SU-DHL-6 (cell line): ENCODE results near the gene COG5.

Source experiments
- H2AFZ ChIP-seq: fragments of 200-600 bp; sonication (generic); 2 replicates; pipeline ENCODE4 v1.6.1; 2014; ENCODE audit warnings: low read depth, mild to moderate bottlenecking, moderate library complexity, mixed read lengths, antibody characterized with exemption, low read length; ENCODE audit not compliant: severe bottlenecking
- H3F3A ChIP-seq: fragments of 200-600 bp; shearing (Covaris generic); 2 replicates; pipeline ENCODE4 v1.6.0; 2016; ENCODE audit warnings: antibody characterized with exemption, mild to moderate bottlenecking; ENCODE audit not compliant: insufficient read depth
- H3K27ac ChIP-seq: fragments of 200-600 bp; sonication (generic); 2 replicates; pipeline ENCODE4 v1.5.1; 2016; ENCODE audit warnings: low read depth, mild to moderate bottlenecking, low read length, moderate library complexity, mixed read lengths
- H3K27me3 ChIP-seq: fragments of 200-600 bp; sonication (generic), shearing (Covaris generic); 2 replicates; pipeline ENCODE4 v1.6.0; 2014; ENCODE audit warnings: mild to moderate bottlenecking, low read length
- H3K36me3 ChIP-seq: fragments of 200-600 bp; sonication (generic); 2 replicates; pipeline ENCODE4 v1.6.1; 2014; ENCODE audit warnings: mild to moderate bottlenecking, low read length, mixed read lengths
- H3K4me2 ChIP-seq: fragments of 300-600, 200-600 bp; shearing (Covaris generic), sonication (generic); 2 replicates; pipeline ENCODE4 v1.6.0; 2014; ENCODE audit warnings: low read length, low read depth, mild to moderate bottlenecking; ENCODE audit not compliant: poor library complexity, severe bottlenecking
- H3K4me3 ChIP-seq: fragments of 200-600 bp; sonication (generic); 2 replicates; pipeline ENCODE4 v1.5.1; 2014; ENCODE audit warnings: antibody characterized with exemption, low read length, mild to moderate bottlenecking, mixed read lengths; ENCODE audit not compliant: insufficient read depth, poor library complexity, severe bottlenecking
- H3K79me2 ChIP-seq: fragments of 200-600 bp; sonication (generic); 2 replicates; pipeline ENCODE4 v1.6.1; 2014; ENCODE audit warnings: mild to moderate bottlenecking, low read length, moderate library complexity; ENCODE audit not compliant: insufficient read depth
- H3K9ac ChIP-seq: fragments of 200-600 bp; sonication (generic); 2 replicates; pipeline ENCODE4 v1.7.0; 2014; ENCODE audit warnings: mild to moderate bottlenecking, low read length
- H3K9me2 ChIP-seq: fragments of 200-600 bp; sonication (generic); replicated peaks from 2 replicates; pipeline ENCODE4 v1.6.1; 2014; ENCODE audit warnings: low read length; ENCODE audit not compliant: insufficient read depth
- H3K9me3 ChIP-seq: fragments of 200-600 bp; sonication (generic); 2 replicates; pipeline ENCODE4 v1.6.1; 2014; ENCODE audit warnings: low read length, mixed read lengths; ENCODE audit not compliant: insufficient read depth
- H4K20me1 ChIP-seq: fragments of 200-600 bp; sonication (generic); 2 replicates; pipeline ENCODE4 v1.6.1; 2014; ENCODE audit warnings: low read depth, mild to moderate bottlenecking, antibody characterized with exemption, low read length, moderate library complexity, mixed read lengths
- CTCF ChIP-seq: fragments of 200-600 bp; sonication (generic); IDR thresholded peaks from one replicate; pipeline ENCODE4 v1.5.1; 2017; ENCODE audit warnings: antibody characterized with exemption, mild to moderate bottlenecking, low read length, moderate library complexity; ENCODE audit not compliant: insufficient read depth, poor library complexity, severe bottlenecking
- EZH2phosphoT487 ChIP-seq: fragments of 200-600 bp; sonication (generic), shearing (Covaris generic); conservative IDR thresholded peaks from 2 replicates; pipeline ENCODE4 v1.6.1; 2018; ENCODE audit warnings: mild to moderate bottlenecking, antibody characterized with exemption, low read length, moderate library complexity, mixed read lengths

The COG5 gene

DNA sequence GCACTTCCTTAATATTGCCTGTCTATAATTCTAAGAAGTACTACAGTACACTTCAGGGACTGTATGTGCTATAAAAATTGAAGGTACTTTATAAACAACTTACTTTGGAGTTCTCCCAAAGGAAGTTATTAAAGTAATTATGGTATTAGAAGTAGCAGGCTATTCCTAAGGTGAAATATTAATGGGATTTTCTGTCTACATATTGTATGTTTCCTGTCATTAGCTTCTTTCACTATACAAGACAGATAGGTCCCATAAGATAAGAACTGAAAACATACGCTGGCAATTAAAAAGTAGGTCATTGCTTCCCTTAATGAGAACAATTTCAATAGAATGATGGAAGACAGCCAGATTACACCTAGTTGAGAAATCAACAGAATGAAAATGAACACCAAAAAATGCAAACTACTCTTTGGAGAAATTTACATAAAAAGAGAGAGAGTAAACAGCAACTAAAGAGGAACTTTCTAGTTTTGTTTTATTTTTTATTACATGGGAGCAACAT lies 248.0 kb downstream of the COG5 start:
- TF ChIP-seq EZH2phosphoT487 (no peak), CTCF (no peak)

GRCh38 chr7:107313355-107313754 lies 250.4 kb downstream of the COG5 start:
- no peak overlapping the region for H3K27ac ChIP-seq
- no peaks in the 10 kb centered on the region for H3K9me2 ChIP-seq
- H3K79me2 ChIP-seq, result no peaks in the 10 kb centered on the region
- no peak overlapping the region for H2AFZ ChIP-seq
- TF ChIP-seq CTCF (no peak), EZH2phosphoT487 (no peak)
- H3K9me3 ChIP-seq, result no peaks in the 10 kb centered on the region
- H3K27me3 ChIP-seq, result no peaks in the 10 kb centered on the region
- H3K4me2 ChIP-seq, result no peak overlapping the region
- H3K36me3 ChIP-seq, result no peaks in the 10 kb centered on the region
- no peaks in the 10 kb centered on the region for H3F3A ChIP-seq
- H4K20me1 ChIP-seq, result no peaks in the 10 kb centered on the region
- H3K9ac ChIP-seq, result no peak overlapping the region
- no peak overlapping the region for H3K4me3 ChIP-seq

More for the DNA sequence above, 248.0 kb downstream of the COG5 start:
- Histone ChIP-seq H4K20me1 (no peaks in the 10 kb centered on the region), H3K27ac (no peak overlapping the region), H3K9me3 (no peaks in the 10 kb centered on the region), H3K9me2 (no peaks in the 10 kb centered on the region), H3K4me2 (no peak overlapping the region), H3F3A (no peaks in the 10 kb centered on the region), H3K4me3 (no peak overlapping the region), H2AFZ (no peak overlapping the region), H3K79me2 (no peaks in the 10 kb centered on the region), H3K27me3 (no peaks in the 10 kb centered on the region), H3K9ac (no peak overlapping the region), H3K36me3 (no peaks in the 10 kb centered on the region)

DNA sequence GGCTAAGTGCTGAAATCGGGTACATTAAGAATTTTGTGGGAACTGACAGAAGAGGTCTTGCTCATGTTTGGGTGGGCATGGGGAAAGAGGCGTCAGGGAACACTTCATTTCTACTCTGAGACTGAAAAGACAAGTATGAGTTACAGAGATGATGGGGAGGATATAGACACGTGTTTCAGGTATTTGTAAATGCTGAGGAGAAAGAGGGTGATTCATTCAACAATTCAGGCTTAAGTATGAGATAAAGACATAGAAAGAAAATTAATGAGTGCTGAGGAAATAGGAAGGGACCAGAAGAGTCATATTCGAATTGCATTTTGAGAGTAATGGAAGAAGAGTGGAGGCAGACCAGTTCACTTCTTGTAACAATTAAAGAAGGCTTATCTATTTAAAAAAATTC lies 251.3 kb downstream of the COG5 start:
- Histone ChIP-seq H3K9ac (no peak overlapping the region), H3K9me3 (no peaks in the 10 kb centered on the region), H4K20me1 (no peaks in the 10 kb centered on the region), H3K27ac (no peak overlapping the region), H3K4me3 (no peak overlapping the region), H3K79me2 (no peaks in the 10 kb centered on the region), H2AFZ (no peak overlapping the region), H3K4me2 (no peak overlapping the region), H3F3A (no peaks in the 10 kb centered on the region), H3K9me2 (no peaks in the 10 kb centered on the region), H3K27me3 (no peaks in the 10 kb centered on the region), H3K36me3 (no peaks in the 10 kb centered on the region)
- TF ChIP-seq EZH2phosphoT487 (no peak), CTCF (no peak)

GRCh38 chr7:107309296-107309695 lies 254.4 kb downstream of the COG5 start:
- Histone ChIP-seq H3K9ac (no peak overlapping the region), H3K9me2 (no peaks in the 10 kb centered on the region), H3K9me3 (no peaks in the 10 kb centered on the region), H3F3A (no peaks in the 10 kb centered on the region), H3K79me2 (no peaks in the 10 kb centered on the region), H3K4me2 (no peak overlapping the region), H3K27ac (no peak overlapping the region), H3K36me3 (no peaks in the 10 kb centered on the region), H3K4me3 (no peak overlapping the region), H2AFZ (no peak overlapping the region), H3K27me3 (no peaks in the 10 kb centered on the region), H4K20me1 (no peaks in the 10 kb centered on the region)
- no peak for TF ChIP-seq EZH2phosphoT487
- no peak for TF ChIP-seq CTCF
